A204.1 (cell line): ENCODE results near the gene ALOXE3.

ENCODE experiments used
- FAIRE-seq: peaks from 2 replicates; lab custom pipeline; 2012; peaks lifted over from hg19 to GRCh38; lab: Jason Lieb, UNC

The ALOXE3 gene

DNA sequence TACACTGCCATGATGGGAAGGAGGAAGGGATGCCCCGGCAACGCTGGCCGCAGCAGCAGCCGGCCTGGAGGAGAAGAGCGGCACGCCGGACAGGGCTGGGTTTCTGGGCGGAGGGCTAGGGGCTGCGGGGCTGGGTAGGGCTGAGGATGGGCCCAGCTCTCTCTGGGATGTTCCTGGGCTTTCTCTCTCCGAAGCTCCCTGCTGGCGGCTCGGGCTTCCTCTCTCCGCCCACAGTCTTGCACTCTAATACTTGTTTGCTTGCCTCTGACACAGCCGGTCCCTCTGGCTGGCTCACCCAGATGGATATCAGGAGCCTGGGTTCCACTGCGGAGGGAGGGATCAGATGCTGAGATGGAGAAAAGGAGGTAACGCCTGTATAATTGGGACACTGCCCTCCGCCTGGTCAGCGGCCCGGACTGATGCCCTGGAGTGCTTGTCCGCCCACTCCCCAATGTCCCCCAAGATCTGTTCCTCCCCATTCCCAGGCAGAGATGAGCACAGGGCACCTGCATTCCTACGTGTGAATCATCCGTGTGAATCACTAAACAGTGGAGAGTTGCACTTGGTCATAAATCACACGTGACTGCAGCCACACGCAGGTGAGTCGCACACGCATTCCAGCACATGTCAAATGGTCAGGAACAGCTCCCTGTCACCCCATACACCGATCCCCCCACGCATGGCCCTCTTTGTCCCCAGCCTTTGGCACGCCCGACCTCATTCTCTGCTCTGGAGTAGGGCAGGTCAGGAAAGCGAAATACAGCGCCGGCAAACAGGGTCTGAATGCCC, at the start of gene ALOXE3:
TSS of gene ALOXE3 (minus strand) at position 535 of the 789 bp plus-strand sequence. CDS start at position 11, 524 bp downstream.
- no peak for FAIRE-seq

DNA sequence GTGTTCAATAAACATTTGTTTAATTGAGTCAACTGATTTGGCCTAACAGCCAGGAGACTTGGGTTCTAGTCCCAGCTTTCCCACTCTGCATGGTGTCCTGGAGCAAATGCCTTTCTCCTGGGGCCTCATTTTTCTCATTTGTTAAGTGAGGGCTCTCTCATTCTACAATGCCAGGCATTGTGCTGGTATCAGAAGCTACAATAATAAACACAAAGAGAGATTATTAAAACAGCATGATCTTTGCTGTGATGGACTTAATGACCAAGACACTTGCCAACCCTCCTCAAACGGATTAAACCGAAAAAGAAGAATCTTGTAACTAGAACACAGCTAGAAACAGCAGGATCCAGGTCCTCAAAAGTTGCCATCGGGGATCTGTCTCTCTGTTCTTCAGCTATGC, 49.2 kb upstream of the ALOXE3 start:
- FAIRE-seq, result no peak

GRCh38 chr17:8166731-8167130, 48.4 kb upstream of the ALOXE3 start:
- FAIRE-seq, result no peak

DNA sequence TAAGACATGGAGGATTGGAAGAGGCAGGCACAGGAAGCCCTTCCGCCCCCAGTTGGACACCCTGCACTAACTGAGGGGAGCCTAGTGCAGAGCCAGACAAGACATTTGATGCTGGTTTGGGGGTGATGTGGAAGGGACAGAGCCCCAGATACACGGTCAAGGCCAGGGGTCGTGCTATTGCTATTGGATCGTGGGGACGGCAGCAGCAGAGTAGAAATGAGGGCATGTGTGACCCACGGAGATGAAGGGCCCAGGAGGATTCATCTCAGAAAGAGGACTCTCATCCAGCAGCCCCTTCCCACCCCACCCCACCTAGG, 46.5 kb upstream of the ALOXE3 start:
- FAIRE-seq, result no peak

GRCh38 chr17:8163978-8164814, 45.9 kb upstream of the ALOXE3 start:
- no peak for FAIRE-seq

GRCh38 chr17:8162997-8163977, 45.0 kb upstream of the ALOXE3 start:
- FAIRE-seq, result no peak

DNA sequence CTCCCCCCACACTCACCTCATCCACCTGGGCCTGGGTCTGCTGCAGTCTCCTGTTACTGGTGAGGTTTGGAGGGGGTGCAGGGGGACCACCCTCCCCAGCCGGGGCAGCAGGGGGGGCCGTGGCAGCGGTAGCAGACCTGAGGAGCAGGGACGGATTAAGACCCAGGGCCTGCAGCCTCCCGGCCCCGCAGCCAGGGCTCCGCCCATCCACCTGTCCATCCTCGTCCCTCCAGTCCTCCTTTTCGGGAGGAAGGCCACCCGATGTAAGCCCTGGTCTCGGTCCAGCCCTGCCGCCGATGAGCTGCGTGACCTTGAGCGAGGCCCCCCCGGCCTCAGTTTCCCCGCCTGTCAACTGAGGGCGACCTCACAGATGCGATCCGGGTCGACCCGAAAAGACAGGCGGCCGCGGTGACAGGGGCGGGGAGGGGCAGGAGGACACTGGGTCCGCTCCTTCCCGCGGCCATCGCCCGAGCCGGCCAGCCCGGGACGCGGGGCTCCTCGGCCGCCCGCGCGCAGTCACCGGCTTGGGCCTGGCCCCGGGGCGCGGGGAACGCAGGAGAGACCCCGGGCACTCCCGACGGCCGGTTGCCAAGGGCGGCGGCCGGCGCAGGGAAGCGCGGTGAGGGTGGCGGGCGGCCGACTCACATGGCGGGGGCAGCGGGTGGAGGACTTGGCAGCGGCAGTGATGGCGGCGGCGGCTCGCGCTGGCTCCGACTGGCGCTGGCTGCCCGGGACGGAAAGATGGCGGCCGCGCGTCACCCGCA, 44.1 kb upstream of the ALOXE3 start, which contains the start of gene VAMP2:
TSS of gene VAMP2 (minus strand) at position 716 of the 764 bp plus-strand sequence. CDS start at position 647, 69 bp downstream.
- FAIRE-seq, result no peak

- no peak for FAIRE-seq
These were observed 43.2 kb upstream of the ALOXE3 start for GRCh38 chr17:8161289-8162232.

GRCh38 chr17:8160741-8161221, 42.5 kb upstream of the ALOXE3 start:
- FAIRE-seq, result no peak

- FAIRE-seq, result no peak
These were observed 41.9 kb upstream of the ALOXE3 start for GRCh38 chr17:8160224-8160577.

- FAIRE-seq, result no peak
These were observed 41.3 kb upstream of the ALOXE3 start for GRCh38 chr17:8159459-8160223.

- FAIRE-seq, result no peak
These were observed 40.7 kb upstream of the ALOXE3 start for GRCh38 chr17:8159032-8159400.

- peak; percentile 93 for FAIRE-seq
These were observed 40.1 kb upstream of the ALOXE3 start for GRCh38 chr17:8158267-8159031.

GRCh38 chr17:8156246-8156992, 38.1 kb upstream of the ALOXE3 start:
- peak; percentile 99 for FAIRE-seq

- FAIRE-seq, result no peak
These were observed 37.6 kb upstream of the ALOXE3 start for GRCh38 chr17:8155996-8156245.

GRCh38 chr17:8155231-8155995, 37.1 kb upstream of the ALOXE3 start:
- FAIRE-seq, result no peak

GRCh38 chr17:8154608-8155155, 36.4 kb upstream of the ALOXE3 start:
- FAIRE-seq, result no peak
